B cell (primary cell): ENCODE measurements around the gene FER. TPM values are rescaled to one million over a fixed set of nuclear protein-coding genes. Genes with fewer than 3 reads are reported as not detected.
"Not testable (repeated sequence)": the region's sequence is repeated elsewhere in the genome, so short reads cannot be mapped to it uniquely, and the experiment has no call there.

ENCODE experiments used
- ATAC-seq: fragments of 200-7000 bp; cut with Tn5 transposase; one replicate; pipeline ENCODE4 v1.10.0; 2021; ENCODE audit warnings: low read depth, mild to moderate bottlenecking, moderate number of reproducible peaks, moderate library complexity
- CTCF ChIA-PET: fragments of 350-600 bp; sonication (Branson Sonifier 250); formaldehyde crosslinking; loops from one replicate; lab custom pipeline; 2021; ENCODE audit warnings: antibody characterized with exemption, inconsistent platforms; lab: Charles Lee
- POLR2A ChIA-PET: fragments of 350-600 bp; sonication (Branson Sonifier 250); formaldehyde crosslinking; loops from one replicate; lab custom pipeline; 2021; ENCODE audit warnings: antibody characterized with exemption; lab: Charles Lee
- DNase-seq: peaks from one replicate; pipeline ENCODE4 v3.0.0; 2013
- H2AFZ ChIP-seq: 2 replicates; pipeline ENCODE4 v1.6.1; 2012; ENCODE audit warnings: mild to moderate bottlenecking, low read depth, low read length; ENCODE audit not compliant: insufficient read depth, poor library complexity, severe bottlenecking
- H3K27ac ChIP-seq, 2 donors: 1 replicate in 1 of 2; 2 replicates in 1 of 2; pipeline ENCODE4 v1.5.1; 2012 to 2013; ENCODE audit warnings: low read length in 2 of 2, mild to moderate bottlenecking in 2 of 2, moderate library complexity in 1 of 2
- H3K27me3 ChIP-seq, 4 experiments: fragments of 200-600 bp in 1 of 4; sonication (generic) in 1 of 4; replicated peaks in 1 of 4; 1 replicate in 2 of 4; 2 replicates in 2 of 4; pipeline versions ENCODE4 v1.6.1 to v1.7.0; 2013 to 2016; ENCODE audit warnings: low read length in 3 of 4, mild to moderate bottlenecking in 2 of 4, mixed read lengths in 1 of 4, moderate library complexity in 1 of 4; ENCODE audit not compliant: insufficient read depth in 4 of 4, control insufficient read depth in 3 of 4; ENCODE audit errors: control extremely low read depth in 1 of 4
- H3K36me3 ChIP-seq, 2 experiments: replicated peaks in 1 of 2; 1 replicate in 1 of 2; 2 replicates in 1 of 2; pipeline versions ENCODE4 v1.6.1 to v1.7.1; 2013; ENCODE audit warnings: low read length in 1 of 2; ENCODE audit not compliant: insufficient read depth in 2 of 2, control insufficient read depth in 1 of 2; ENCODE audit errors: control extremely low read depth in 1 of 2, extremely low read depth in 1 of 2
- H3K4me1 ChIP-seq, 2 donors: fragments of 200-600 bp in 1 of 2; sonication (generic) in 1 of 2; 1 replicate in 1 of 2; 2 replicates in 1 of 2; pipeline versions ENCODE4 v1.5.1 to v1.6.1; 2013 to 2017; ENCODE audit warnings: low read length in 2 of 2; ENCODE audit not compliant: control insufficient read depth in 2 of 2, insufficient read depth in 2 of 2
- H3K4me2 ChIP-seq: replicated peaks from 2 replicates; pipeline ENCODE3; 2012; ENCODE audit warnings: mild to moderate bottlenecking, low read depth, low read length; ENCODE audit not compliant: poor library complexity, severe bottlenecking
- H3K4me3 ChIP-seq, 5 experiments: fragments of 200-600 bp in 1 of 5; sonication (generic) in 1 of 5; 1 replicate in 3 of 5; 2 replicates in 2 of 5; pipeline versions ENCODE4 v1.5.1 to v1.7.0; 2011 to 2016; ENCODE audit warnings: low read length in 4 of 5, mild to moderate bottlenecking in 4 of 5, low read depth in 2 of 5, control low read depth in 1 of 5, moderate library complexity in 1 of 5; ENCODE audit not compliant: insufficient read depth in 1 of 5; ENCODE audit errors: control extremely low read depth in 1 of 5, extremely low read depth in 1 of 5
- H3K79me2 ChIP-seq: fragments of 200-600 bp; sonication (generic); one replicate; pipeline ENCODE4 v1.6.0; 2016; ENCODE audit warnings: low read length; ENCODE audit not compliant: control insufficient read depth, insufficient read depth
- H3K9ac ChIP-seq: fragments of 200-600 bp; sonication (generic); 2 replicates; pipeline ENCODE4 v1.6.1; 2017; ENCODE audit warnings: mild to moderate bottlenecking, low read length, moderate library complexity
- H3K9me3 ChIP-seq, 3 donors: one replicate each; pipeline versions ENCODE4 v1.6.1 to v1.7.1; 2013; ENCODE audit warnings: low read length in 2 of 3; ENCODE audit not compliant: control insufficient read depth in 2 of 3, insufficient read depth in 1 of 3; ENCODE audit errors: control extremely low read depth in 1 of 3
- H4K20me1 ChIP-seq: 2 replicates; pipeline ENCODE4 v1.6.0; 2012; ENCODE audit warnings: mild to moderate bottlenecking, low read length; ENCODE audit not compliant: insufficient read depth, control insufficient read depth, poor library complexity, severe bottlenecking
- H3K27ac Mint-ChIP-seq: one replicate; pipeline ENCODE4 v1.8.0; 2021; ENCODE audit warnings: mixed read lengths
- H3K27me3 Mint-ChIP-seq: one replicate; pipeline ENCODE4 v1.8.0; 2021; ENCODE audit warnings: mixed read lengths
- H3K4me1 Mint-ChIP-seq: one replicate; pipeline ENCODE4 v1.8.0; 2021; ENCODE audit warnings: mixed read lengths
- H3K4me3 Mint-ChIP-seq: one replicate; pipeline ENCODE4 v1.8.0; 2021; ENCODE audit warnings: mixed read lengths
- H3K9me3 Mint-ChIP-seq: one replicate; pipeline ENCODE4 v1.8.0; 2022; ENCODE audit warnings: mixed read lengths; ENCODE audit not compliant: insufficient read depth
- EZH2 ChIP-seq: IDR thresholded peaks from 2 replicates; pipeline ENCODE4 v1.6.1; 2012; ENCODE audit warnings: borderline replicate concordance, low read depth, mild to moderate bottlenecking, moderate library complexity, low read length; ENCODE audit not compliant: insufficient read depth, poor library complexity, severe bottlenecking
- WGBS: methylation state at CpG from one replicate; pipeline ENCODE4 v1.1.5; 2013; ENCODE audit warnings: missing lambda C conversion rate; ENCODE audit not compliant: insufficient coverage; 5-methylcytosine and 5-hydroxymethylcytosine counted together
- intact Hi-C: fragments of 100-400 bp; cut with micrococcal nuclease; formaldehyde crosslinking; loops from one replicate; pipeline ENCODE4 v1.10.0; 2022
- polyA plus RNA-seq: library from polyadenylated mRNA; depleted of rRNA; stranded (reverse); fragments of >200 nt; gene quantifications from 2 replicates; pipeline ENCODE4 v1.2.3, GENCODE V29; 2012
- total RNA-seq, 2 donors: library from RNA; stranded (reverse); fragments of 120-200 nt in 1 of 2; gene quantifications; 1 replicate in 1 of 2; 2 replicates in 1 of 2; pipeline versions ENCODE4 v1.2.3 to v1.2.4, GENCODE V29; 2013 to 2022
- TF ChIP-seq, protein P1 (sequence below): fragments of 200-600 bp; IDR thresholded peaks from one replicate; pipeline ENCODE4 v1.8.0; 2022; ENCODE audit warnings: antibody characterized with exemption, mild to moderate bottlenecking

Gene FER
- total and polyA plus RNA-seq, 2 donors (not counting 1 experiment from before 2014, with no cell fraction given): 1.3 to 41.3 TPM

DNA sequence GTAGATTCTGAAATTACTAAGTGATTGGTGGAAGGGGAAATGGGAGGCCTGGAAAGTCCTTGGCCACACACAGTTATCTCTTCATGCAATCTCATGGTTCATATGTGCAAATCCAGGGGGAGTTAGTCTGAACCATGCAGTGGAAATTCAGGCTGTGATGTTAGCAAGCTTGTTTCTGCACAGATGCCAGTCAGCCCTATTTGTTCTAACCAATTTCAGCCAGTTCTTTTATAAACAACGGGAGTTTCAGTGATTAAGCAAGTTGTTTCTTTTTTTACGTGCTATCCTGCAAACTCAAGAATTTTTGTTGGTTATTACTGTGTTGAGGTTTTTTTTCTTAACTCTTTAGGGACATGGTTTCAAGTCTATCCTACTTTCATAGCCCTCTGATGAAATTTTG lies 298.0 kb downstream of the FER start:
- DNase-seq (no peak), ATAC-seq (no peak)
- Histone ChIP-seq H3K27ac (no peak overlapping the region), H2AFZ (no peak overlapping the region), H3K9ac (no peak overlapping the region), H4K20me1 (no peaks in the 10 kb centered on the region), H3K27me3 (no peaks in the 10 kb centered on the region), H3K4me2 (no peak overlapping the region), H3K4me1 (peaks cover 0 to 6% of the 10 kb centered on the region in 2 donors), H3K4me3 (no peak overlapping the region), H3K9me3 (peaks cover 0 to 1% (median 0%) of the 10 kb centered on the region in 3 donors), H3K79me2 (no peaks in the 10 kb centered on the region), H3K36me3 (no peaks in the 10 kb centered on the region)
- Mint-ChIP-seq H3K4me3 (no peak overlapping the region), H3K9me3 (no peaks in the 10 kb centered on the region), H3K27me3 (no peaks in the 10 kb centered on the region), H3K4me1 (no peaks in the 10 kb centered on the region), H3K27ac (no peak overlapping the region)
- ChIA-PET POLR2A (no interaction called here), CTCF (no interaction called here)
- TF ChIP-seq EZH2: no peak
- TF ChIP-seq, protein P1, sequence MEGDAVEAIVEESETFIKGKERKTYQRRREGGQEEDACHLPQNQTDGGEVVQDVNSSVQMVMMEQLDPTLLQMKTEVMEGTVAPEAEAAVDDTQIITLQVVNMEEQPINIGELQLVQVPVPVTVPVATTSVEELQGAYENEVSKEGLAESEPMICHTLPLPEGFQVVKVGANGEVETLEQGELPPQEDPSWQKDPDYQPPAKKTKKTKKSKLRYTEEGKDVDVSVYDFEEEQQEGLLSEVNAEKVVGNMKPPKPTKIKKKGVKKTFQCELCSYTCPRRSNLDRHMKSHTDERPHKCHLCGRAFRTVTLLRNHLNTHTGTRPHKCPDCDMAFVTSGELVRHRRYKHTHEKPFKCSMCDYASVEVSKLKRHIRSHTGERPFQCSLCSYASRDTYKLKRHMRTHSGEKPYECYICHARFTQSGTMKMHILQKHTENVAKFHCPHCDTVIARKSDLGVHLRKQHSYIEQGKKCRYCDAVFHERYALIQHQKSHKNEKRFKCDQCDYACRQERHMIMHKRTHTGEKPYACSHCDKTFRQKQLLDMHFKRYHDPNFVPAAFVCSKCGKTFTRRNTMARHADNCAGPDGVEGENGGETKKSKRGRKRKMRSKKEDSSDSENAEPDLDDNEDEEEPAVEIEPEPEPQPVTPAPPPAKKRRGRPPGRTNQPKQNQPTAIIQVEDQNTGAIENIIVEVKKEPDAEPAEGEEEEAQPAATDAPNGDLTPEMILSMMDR: no peak
- intact Hi-C loops: no loop called here
- no CpG with 5 or more reads among the region's 2 CpGs for WGBS

DNA sequence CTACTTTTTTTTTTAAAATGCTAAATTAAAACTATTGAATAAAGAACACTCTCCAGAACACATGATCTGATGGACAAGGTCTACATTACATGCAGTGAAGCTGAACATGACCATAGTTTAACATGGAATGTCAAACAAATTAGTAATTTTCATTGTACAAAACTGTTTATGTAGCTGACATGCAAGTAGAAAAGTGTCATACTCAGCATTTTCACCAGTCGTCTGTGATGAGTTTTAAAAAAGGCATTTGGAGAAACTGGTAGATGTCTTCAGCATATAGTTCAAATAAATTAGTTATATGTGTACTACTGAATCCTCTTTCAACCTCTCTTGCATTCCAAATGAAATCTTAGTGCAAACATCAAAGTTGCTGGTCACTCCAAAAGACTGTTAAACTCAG lies 301.9 kb downstream of the FER start:
- DNase-seq: no peak
- Histone ChIP-seq H3K4me3 (no peak overlapping the region), H3K36me3 (no peaks in the 10 kb centered on the region), H3K9me3 (no peaks in the 10 kb centered on the region), H3K4me2 (no peak overlapping the region), H3K27ac (no peak overlapping the region), H2AFZ (no peak overlapping the region), H3K9ac (no peak overlapping the region), H3K27me3 (no peaks in the 10 kb centered on the region), H4K20me1 (no peaks in the 10 kb centered on the region), H3K4me1 (no peaks in the 10 kb centered on the region), H3K79me2 (no peaks in the 10 kb centered on the region)
- TF ChIP-seq, protein P1: no peak
- Mint-ChIP-seq H3K9me3 (no peaks in the 10 kb centered on the region), H3K27me3 (no peaks in the 10 kb centered on the region), H3K4me1 (peaks cover 5% of the 10 kb centered on the region), H3K27ac (no peak overlapping the region), H3K4me3 (no peak overlapping the region)
- POLR2A ChIA-PET: no interaction called here
- CTCF ChIA-PET: no interaction called here
- intact Hi-C loops: no loop called here
- no CpG with 5 or more reads among the region's 1 CpG for WGBS
- ATAC-seq: no peak

DNA sequence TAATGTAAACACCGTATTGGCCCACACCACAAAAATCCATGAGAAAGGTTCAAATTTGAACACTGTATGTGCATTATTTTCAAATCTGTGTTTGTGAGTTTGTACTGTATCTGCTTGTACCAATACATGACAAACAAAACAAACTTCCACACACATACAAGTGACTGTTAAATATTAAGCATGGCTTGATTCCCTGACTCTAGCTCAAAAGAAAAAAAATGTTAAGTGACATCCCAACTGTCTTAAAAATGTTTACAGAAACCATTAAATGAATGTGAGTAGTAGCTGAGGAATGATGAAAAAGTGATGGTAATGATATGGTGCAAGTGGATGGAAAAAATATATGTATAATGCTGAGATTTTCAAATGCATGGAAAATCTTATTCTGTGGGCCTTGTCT lies 302.6 kb downstream of the FER start:
- H3K4me1 Mint-ChIP-seq, H3K36me3 ChIP-seq, H3K27me3 Mint-ChIP-seq, H3K27ac ChIP-seq, H3K4me3 Mint-ChIP-seq, ATAC-seq, H3K9ac ChIP-seq, H3K27me3 ChIP-seq, H3K4me2 ChIP-seq, DNase-seq, H2AFZ ChIP-seq, intact Hi-C loops, H4K20me1 ChIP-seq, POLR2A ChIA-PET, H3K4me3 ChIP-seq, CTCF ChIA-PET, H3K9me3 ChIP-seq, H3K4me1 ChIP-seq, H3K79me2 ChIP-seq, H3K9me3 Mint-ChIP-seq, H3K27ac Mint-ChIP-seq: not testable (repeated sequence)
- WGBS: no CpG with 5 or more reads among the region's 1 CpG
